ENCODE measurements around the gene STIM1.

The STIM1 gene

GRCh38 chr11:3841426-3842350, 13.8 kb upstream of the STIM1 start:
- H2AFZ ChIP-seq (ENCODE audit: low read depth, low read length, severe bottlenecking), result peak overlapping the region; percentile 96

GRCh38 chr11:3843326-3843725, 12.1 kb upstream of the STIM1 start:
- TF ChIP-seq CTCF (IDR thresholded peaks at IDR 0.05; ENCODE audit: insufficient read depth, low read length, poor library complexity, severe bottlenecking) (no peak), EZH2phosphoT487 (conservative IDR thresholded peaks at IDR 0.05; ENCODE audit: low read length) (no peak)

More at GRCh38 chr11:3841426-3842350, 13.8 kb upstream of the STIM1 start:
- peak overlapping the region; percentile 74 for H3K4me3 ChIP-seq (ENCODE audit: insufficient read depth, low read length, poor library complexity, severe bottlenecking)
- H3K36me3 ChIP-seq (ENCODE audit: low read length), result no peaks in the 10 kb centered on the region
- TF ChIP-seq CTCF (IDR thresholded peaks at IDR 0.05; ENCODE audit: insufficient read depth, low read length, poor library complexity, severe bottlenecking) (peak; percentile 93), EZH2phosphoT487 (conservative IDR thresholded peaks at IDR 0.05; ENCODE audit: low read length) (no peak)
- peaks cover 14% of the 10 kb centered on the region for H3F3A ChIP-seq (ENCODE audit: insufficient read depth)
- H3K4me2 ChIP-seq (ENCODE audit: low read depth, low read length, poor library complexity, severe bottlenecking), result peak overlapping the region; percentile 77
- H3K9me3 ChIP-seq (ENCODE audit: insufficient read depth, low read length), result no peaks in the 10 kb centered on the region
- peak overlapping the region; percentile 91 for H3K27ac ChIP-seq (ENCODE audit: low read depth, low read length)
- no peaks in the 10 kb centered on the region for H3K9me2 ChIP-seq (replicated peaks; ENCODE audit: insufficient read depth, low read length)
- no peaks in the 10 kb centered on the region; the same call in 1 of the 2 replicates for H4K20me1 ChIP-seq (ENCODE audit: low read depth, low read length)
- H3K27me3 ChIP-seq (ENCODE audit: low read length), result no peaks in the 10 kb centered on the region
- peaks cover 39% of the 10 kb centered on the region for H3K79me2 ChIP-seq (ENCODE audit: insufficient read depth, low read length)
- peak overlapping the region; percentile 83 for H3K9ac ChIP-seq (ENCODE audit: low read length)

GRCh38 chr11:3845246-3845645, 10.2 kb upstream of the STIM1 start:
- Histone ChIP-seq H3K9me3 (ENCODE audit: insufficient read depth, low read length) (no peaks in the 10 kb centered on the region), H3K27ac (ENCODE audit: low read depth, low read length) (no peak overlapping the region), H3K79me2 (ENCODE audit: insufficient read depth, low read length) (peaks cover 4% of the 10 kb centered on the region), H3K4me3 (ENCODE audit: insufficient read depth, low read length, poor library complexity, severe bottlenecking) (no peak overlapping the region), H3F3A (ENCODE audit: insufficient read depth) (peaks cover 16% of the 10 kb centered on the region), H3K27me3 (ENCODE audit: low read length) (no peaks in the 10 kb centered on the region), H3K36me3 (ENCODE audit: low read length) (no peaks in the 10 kb centered on the region), H3K4me2 (ENCODE audit: low read depth, low read length, poor library complexity, severe bottlenecking) (no peak overlapping the region), H4K20me1 (ENCODE audit: low read depth, low read length) (no peaks in the 10 kb centered on the region), H3K9ac (ENCODE audit: low read length) (no peak overlapping the region), H3K9me2 (replicated peaks; ENCODE audit: insufficient read depth, low read length) (no peaks in the 10 kb centered on the region), H2AFZ (ENCODE audit: low read depth, low read length, severe bottlenecking) (no peak overlapping the region)
- TF ChIP-seq EZH2phosphoT487 (conservative IDR thresholded peaks at IDR 0.05; ENCODE audit: low read length), result no peak
- TF ChIP-seq CTCF (IDR thresholded peaks at IDR 0.05; ENCODE audit: insufficient read depth, low read length, poor library complexity, severe bottlenecking), result no peak

More at GRCh38 chr11:3843326-3843725, 12.1 kb upstream of the STIM1 start:
- Histone ChIP-seq H3K27me3 (ENCODE audit: low read length) (no peaks in the 10 kb centered on the region), H4K20me1 (ENCODE audit: low read depth, low read length) (no peaks in the 10 kb centered on the region; the same call in 1 of the 2 replicates), H3K4me3 (ENCODE audit: insufficient read depth, low read length, poor library complexity, severe bottlenecking) (no peak overlapping the region), H3K9me3 (ENCODE audit: insufficient read depth, low read length) (no peaks in the 10 kb centered on the region), H3K27ac (ENCODE audit: low read depth, low read length) (no peak overlapping the region), H3K79me2 (ENCODE audit: insufficient read depth, low read length) (peaks cover 23% of the 10 kb centered on the region), H3K9me2 (replicated peaks; ENCODE audit: insufficient read depth, low read length) (no peaks in the 10 kb centered on the region), H3K4me2 (ENCODE audit: low read depth, low read length, poor library complexity, severe bottlenecking) (no peak overlapping the region), H3K36me3 (ENCODE audit: low read length) (no peaks in the 10 kb centered on the region), H3F3A (ENCODE audit: insufficient read depth) (peaks cover 14% of the 10 kb centered on the region), H3K9ac (ENCODE audit: low read length) (no peak overlapping the region), H2AFZ (ENCODE audit: low read depth, low read length, severe bottlenecking) (no peak overlapping the region)

Measured in SU-DHL-6 (cell line).